ENCODE measurements around the gene PSENEN.

DNA sequence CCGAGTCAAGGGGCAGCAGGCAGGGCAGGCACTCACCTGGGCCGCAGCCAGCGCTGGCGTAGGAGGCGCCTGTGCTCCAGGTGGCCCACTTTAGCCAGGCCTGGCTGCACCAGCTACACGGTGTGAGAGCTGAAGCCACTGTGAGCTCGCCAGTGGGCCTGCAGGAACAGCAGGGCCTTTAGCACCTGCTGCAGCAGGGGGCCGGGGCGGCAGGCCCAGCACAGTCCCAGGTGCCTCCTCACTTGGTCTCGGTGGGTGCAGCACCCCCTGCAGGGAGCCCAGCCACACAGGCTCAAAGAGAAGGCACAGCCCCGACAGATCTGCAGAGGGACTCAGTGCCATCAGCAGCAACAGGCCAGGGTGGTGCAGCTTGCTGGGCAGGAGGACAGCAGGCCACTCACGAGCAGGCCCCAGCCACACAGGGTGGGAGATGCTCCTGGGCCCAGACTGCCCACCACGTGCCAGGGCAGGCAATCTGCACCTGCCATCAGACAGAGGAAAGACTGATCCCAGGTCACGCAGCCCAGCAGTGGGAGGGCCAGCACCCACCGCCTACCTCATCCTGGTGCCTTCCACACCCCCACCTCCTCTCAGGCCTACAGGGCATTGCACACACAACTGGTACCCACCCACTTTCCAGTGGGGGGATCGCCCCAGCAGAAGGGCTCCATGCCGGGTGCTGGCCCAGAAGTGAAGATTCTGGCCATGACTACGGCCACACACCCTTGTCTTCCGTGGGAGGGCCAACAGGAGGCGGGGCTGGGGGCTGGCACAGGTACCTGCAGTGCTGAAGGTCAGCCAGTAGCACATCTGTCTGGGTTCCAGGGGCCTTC lies 45.7 kb downstream of the PSENEN start:
- no peak for TF ChIP-seq POLR2A (IDR thresholded peaks at IDR 0.05; ENCODE audit: low read length)
- no peak for TF ChIP-seq CBX2 (IDR thresholded peaks at IDR 0.05; ENCODE audit: borderline replicate concordance, low read depth)
- TF ChIP-seq, protein P1, sequence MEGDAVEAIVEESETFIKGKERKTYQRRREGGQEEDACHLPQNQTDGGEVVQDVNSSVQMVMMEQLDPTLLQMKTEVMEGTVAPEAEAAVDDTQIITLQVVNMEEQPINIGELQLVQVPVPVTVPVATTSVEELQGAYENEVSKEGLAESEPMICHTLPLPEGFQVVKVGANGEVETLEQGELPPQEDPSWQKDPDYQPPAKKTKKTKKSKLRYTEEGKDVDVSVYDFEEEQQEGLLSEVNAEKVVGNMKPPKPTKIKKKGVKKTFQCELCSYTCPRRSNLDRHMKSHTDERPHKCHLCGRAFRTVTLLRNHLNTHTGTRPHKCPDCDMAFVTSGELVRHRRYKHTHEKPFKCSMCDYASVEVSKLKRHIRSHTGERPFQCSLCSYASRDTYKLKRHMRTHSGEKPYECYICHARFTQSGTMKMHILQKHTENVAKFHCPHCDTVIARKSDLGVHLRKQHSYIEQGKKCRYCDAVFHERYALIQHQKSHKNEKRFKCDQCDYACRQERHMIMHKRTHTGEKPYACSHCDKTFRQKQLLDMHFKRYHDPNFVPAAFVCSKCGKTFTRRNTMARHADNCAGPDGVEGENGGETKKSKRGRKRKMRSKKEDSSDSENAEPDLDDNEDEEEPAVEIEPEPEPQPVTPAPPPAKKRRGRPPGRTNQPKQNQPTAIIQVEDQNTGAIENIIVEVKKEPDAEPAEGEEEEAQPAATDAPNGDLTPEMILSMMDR (IDR thresholded peaks at IDR 0.05): peak; percentile 24; the same call in 2 of the 3 replicates

Measured in A549 (cell line).